Trophoblast cell (in vitro differentiated cells and primary cell): Measurements from ENCODE around the gene GDI2.

Experiments
- DNase-seq, 2 donors: peaks; one replicate each; pipeline ENCODE4 v3.0.0-alpha.2; 2016
- H2AFZ ChIP-seq: 2 replicates; pipeline ENCODE4 v1.6.1; 2013; ENCODE audit warnings: low read length, moderate library complexity, mild to moderate bottlenecking; ENCODE audit not compliant: insufficient read depth, poor library complexity
- H2AK5ac ChIP-seq: 2 replicates; pipeline ENCODE4 v1.6.1; 2013; ENCODE audit warnings: mild to moderate bottlenecking, low read length
- H2BK120ac ChIP-seq: 2 replicates; pipeline ENCODE4 v1.6.1; 2013; ENCODE audit warnings: low read length, mild to moderate bottlenecking, moderate library complexity; ENCODE audit not compliant: insufficient read depth, poor library complexity
- H2BK12ac ChIP-seq: 2 replicates; pipeline ENCODE4 v1.6.1; 2013; ENCODE audit warnings: mild to moderate bottlenecking, low read length, moderate library complexity
- H2BK5ac ChIP-seq: 2 replicates; pipeline ENCODE4 v1.6.1; 2013; ENCODE audit warnings: low read length, low read depth, moderate library complexity, mild to moderate bottlenecking; ENCODE audit not compliant: poor library complexity
- H3K14ac ChIP-seq: 2 replicates; pipeline ENCODE4 v1.6.1; 2013; ENCODE audit warnings: mild to moderate bottlenecking, low read length
- H3K18ac ChIP-seq: 2 replicates; pipeline ENCODE4 v1.6.1; 2013; ENCODE audit warnings: mild to moderate bottlenecking, low read length
- H3K23ac ChIP-seq: 2 replicates; pipeline ENCODE4 v1.6.1; 2013; ENCODE audit warnings: low read length
- H3K27ac ChIP-seq: 2 replicates; pipeline ENCODE4 v1.5.1; 2013; ENCODE audit warnings: low read depth, mild to moderate bottlenecking, inconsistent platforms, low read length, moderate library complexity
- H3K27me3 ChIP-seq: 2 replicates; pipeline ENCODE4 v1.6.1; 2013; ENCODE audit warnings: inconsistent platforms, mild to moderate bottlenecking, low read length, moderate library complexity; ENCODE audit not compliant: insufficient read depth
- H3K36me3 ChIP-seq, 2 experiments: 1 replicate in 1 of 2; 2 replicates in 1 of 2; pipeline ENCODE4 v1.6.1; 2013; ENCODE audit warnings: low read length in 2 of 2, mild to moderate bottlenecking in 2 of 2, moderate library complexity in 1 of 2; ENCODE audit not compliant: insufficient read depth in 2 of 2, control insufficient read depth in 1 of 2
- H3K4ac ChIP-seq: 2 replicates; pipeline ENCODE4 v1.6.1; 2013; ENCODE audit warnings: low read depth, mild to moderate bottlenecking, low read length, moderate library complexity
- H3K4me1 ChIP-seq, 2 experiments: 1 replicate in 1 of 2; 2 replicates in 1 of 2; pipeline ENCODE4 v1.6.1; 2013; ENCODE audit warnings: low read length in 2 of 2, mild to moderate bottlenecking in 2 of 2, moderate library complexity in 1 of 2; ENCODE audit not compliant: insufficient read depth in 2 of 2, control insufficient read depth in 1 of 2
- H3K4me2 ChIP-seq: 2 replicates; pipeline ENCODE4 v1.6.1; 2013; ENCODE audit warnings: inconsistent platforms, mild to moderate bottlenecking, low read length, moderate library complexity
- H3K4me3 ChIP-seq: 2 replicates; pipeline ENCODE4 v1.5.1; 2013; ENCODE audit warnings: mild to moderate bottlenecking, low read depth, low read length, inconsistent platforms
- H3K79me1 ChIP-seq: one replicate; pipeline ENCODE4 v1.6.1; 2013; ENCODE audit warnings: low read length
- H3K79me2 ChIP-seq: 2 replicates; pipeline ENCODE4 v1.6.1; 2013; ENCODE audit warnings: low read length, mild to moderate bottlenecking; ENCODE audit not compliant: control insufficient read depth, insufficient read depth, poor library complexity
- H3K9ac ChIP-seq: 2 replicates; pipeline ENCODE4 v1.6.1; 2013; ENCODE audit warnings: mild to moderate bottlenecking, low read length
- H3K9me3 ChIP-seq: 2 replicates; pipeline ENCODE4 v1.6.1; 2013; ENCODE audit warnings: low read depth, mild to moderate bottlenecking, control low read depth, inconsistent platforms, low read length; ENCODE audit not compliant: insufficient read depth
- H4K12ac ChIP-seq: 2 replicates; pipeline ENCODE4 v1.6.1; 2013; ENCODE audit warnings: low read depth, mild to moderate bottlenecking, low read length, moderate library complexity
- H4K8ac ChIP-seq: 2 replicates; pipeline ENCODE4 v1.6.1; 2013; ENCODE audit warnings: low read depth, mild to moderate bottlenecking, low read length, moderate library complexity
- H4K91ac ChIP-seq: one replicate; pipeline ENCODE4 v1.6.1; 2013; ENCODE audit warnings: low read depth, mild to moderate bottlenecking, low read length, moderate library complexity
- WGBS: extraction: QIAGEN DNeasy Blood & Tissue Kit; methylation state at CpG from one replicate; pipeline ENCODE4 v1.1.7; 2013; ENCODE audit warnings: missing lambda C conversion rate; ENCODE audit not compliant: insufficient read length, insufficient coverage; ENCODE audit errors: extremely low coverage; 5-methylcytosine and 5-hydroxymethylcytosine counted together

The GDI2 gene

GRCh38 chr10:5804386-5804785 lies 8.8 kb downstream of the GDI2 start:
- Histone ChIP-seq H2BK12ac (no peak overlapping the region), H3K23ac (no peak overlapping the region), H3K27ac (no peak overlapping the region), H2AK5ac (no peak overlapping the region), H3K4ac (peak overlapping the region; percentile 95), H3K4me1 (peaks cover 0 to 3% of the 10 kb centered on the region in 2 experiments), H4K8ac (no peak overlapping the region), H3K9ac (no peak overlapping the region), H4K91ac (no peak overlapping the region), H3K79me2 (peaks cover 16% of the 10 kb centered on the region), H2AFZ (no peak overlapping the region), H3K9me3 (no peaks in the 10 kb centered on the region), H3K79me1 (no peaks in the 10 kb centered on the region), H3K18ac (no peak overlapping the region), H4K12ac (no peak overlapping the region), H2BK5ac (no peak overlapping the region), H3K14ac (no peak overlapping the region), H2BK120ac (no peak overlapping the region), H3K36me3 (peaks cover 16 to 23% of the 10 kb centered on the region in 2 experiments), H3K4me3 (no peak overlapping the region), H3K27me3 (no peaks in the 10 kb centered on the region), H3K4me2 (no peak overlapping the region)
- WGBS = no CpG with 5 or more reads among the region's 4 CpGs
- DNase-seq = peak in 1 of 2 donors; percentile 46

GRCh38 chr10:5800782-5801181 lies 12.5 kb downstream of the GDI2 start:
- Histone ChIP-seq H3K18ac (no peak overlapping the region), H2BK5ac (no peak overlapping the region), H3K4me1 (no peaks in the 10 kb centered on the region), H2BK120ac (no peak overlapping the region), H3K36me3 (peaks cover 31 to 36% of the 10 kb centered on the region in 2 experiments), H3K4me2 (no peak overlapping the region), H3K23ac (no peak overlapping the region), H3K4me3 (no peak overlapping the region), H4K12ac (no peak overlapping the region), H3K14ac (no peak overlapping the region), H4K91ac (no peak overlapping the region), H3K9me3 (no peaks in the 10 kb centered on the region), H3K79me1 (no peaks in the 10 kb centered on the region), H3K4ac (peak overlapping the region; percentile 12), H2AFZ (no peak overlapping the region), H3K79me2 (peaks cover 8% of the 10 kb centered on the region), H3K9ac (no peak overlapping the region), H3K27ac (no peak overlapping the region), H2BK12ac (no peak overlapping the region), H4K8ac (no peak overlapping the region), H3K27me3 (no peaks in the 10 kb centered on the region), H2AK5ac (no peak overlapping the region)
- DNase-seq = no peak
- WGBS = no CpG with 5 or more reads among the region's 3 CpGs

- no peak overlapping the region for H4K91ac ChIP-seq
- no CpG with 5 or more reads among the region's 3 CpGs for WGBS
- no peak overlapping the region for H4K8ac ChIP-seq
- H3K23ac ChIP-seq = no peak overlapping the region
- H3K4me3 ChIP-seq = no peak overlapping the region
- H3K9me3 ChIP-seq = no peaks in the 10 kb centered on the region
- no peak overlapping the region for H3K27ac ChIP-seq
- no peak overlapping the region for H3K14ac ChIP-seq
- H2BK5ac ChIP-seq = no peak overlapping the region
- H3K36me3 ChIP-seq = peaks cover 52 to 53% of the 10 kb centered on the region in 2 experiments
- no peak overlapping the region for H3K9ac ChIP-seq
- no peak overlapping the region for H2BK12ac ChIP-seq
- no peak overlapping the region for H3K4ac ChIP-seq
- H2AK5ac ChIP-seq = no peak overlapping the region
- H3K79me1 ChIP-seq = no peaks in the 10 kb centered on the region
- H3K4me2 ChIP-seq = no peak overlapping the region
- H3K27me3 ChIP-seq = no peaks in the 10 kb centered on the region
- H3K4me1 ChIP-seq = no peaks in the 10 kb centered on the region
- H2BK120ac ChIP-seq = no peak overlapping the region
- H2AFZ ChIP-seq = no peak overlapping the region
- no peak overlapping the region for H3K18ac ChIP-seq
- no peak overlapping the region for H4K12ac ChIP-seq
- peaks cover 3% of the 10 kb centered on the region for H3K79me2 ChIP-seq
- DNase-seq = peak in 1 of 2 donors; percentile 26
These were observed 19.0 kb downstream of the GDI2 start for GRCh38 chr10:5794236-5794635.

- no peak overlapping the region for H3K14ac ChIP-seq
- no peak for DNase-seq
- no peak overlapping the region for H4K8ac ChIP-seq
- no peak overlapping the region for H2BK120ac ChIP-seq
- H3K27me3 ChIP-seq = no peaks in the 10 kb centered on the region
- H2BK12ac ChIP-seq = no peak overlapping the region
- no peaks in the 10 kb centered on the region for H3K79me2 ChIP-seq
- no peaks in the 10 kb centered on the region for H3K4me1 ChIP-seq
- H4K91ac ChIP-seq = no peak overlapping the region
- no peak overlapping the region for H3K4me3 ChIP-seq
- H4K12ac ChIP-seq = no peak overlapping the region
- H2AK5ac ChIP-seq = no peak overlapping the region
- H3K36me3 ChIP-seq = peaks cover 44 to 51% of the 10 kb centered on the region in 2 experiments
- H3K27ac ChIP-seq = no peak overlapping the region
- no peak overlapping the region for H3K9ac ChIP-seq
- no peaks in the 10 kb centered on the region for H3K79me1 ChIP-seq
- H3K4me2 ChIP-seq = no peak overlapping the region
- H3K18ac ChIP-seq = no peak overlapping the region
- WGBS = no CpG with 5 or more reads among the region's 2 CpGs
- no peak overlapping the region for H3K23ac ChIP-seq
- H2AFZ ChIP-seq = no peak overlapping the region
- no peak overlapping the region for H2BK5ac ChIP-seq
- no peak overlapping the region for H3K4ac ChIP-seq
- no peaks in the 10 kb centered on the region for H3K9me3 ChIP-seq
These were observed 23.6 kb downstream of the GDI2 start for GRCh38 chr10:5789626-5790025.
